GM21526 (cell line): ENCODE results near the gene KLHL21.

Experiments used
- ATAC-seq: cut with Tn5 transposase; IDR thresholded peaks from one replicate; pipeline ENCODE4 v1.9.1; 2021; ENCODE audit warnings: moderate library complexity; ENCODE audit not compliant: unreplicated experiment, low FRiP score

Gene KLHL21

DNA sequence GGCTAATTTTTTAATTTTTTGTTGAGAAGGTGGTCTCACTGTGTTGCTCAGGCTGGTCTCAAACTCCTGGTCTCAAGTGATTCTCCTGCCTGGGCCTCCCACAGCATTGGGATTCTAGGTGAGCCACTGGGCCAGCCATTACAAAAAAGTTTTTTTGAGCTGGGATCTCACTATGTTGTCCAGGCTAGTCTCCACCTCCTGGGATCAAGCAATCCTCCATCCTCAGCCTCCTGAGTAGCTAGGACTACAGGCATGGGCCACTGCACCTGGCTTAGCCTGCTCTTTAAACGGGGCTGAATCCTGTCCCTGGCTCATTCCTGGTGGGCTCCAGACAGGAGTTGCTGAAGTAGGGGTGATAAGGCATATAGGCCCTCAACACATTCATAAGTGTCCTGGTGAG lies 45.1 kb downstream of the KLHL21 start:
- no peak for ATAC-seq

DNA sequence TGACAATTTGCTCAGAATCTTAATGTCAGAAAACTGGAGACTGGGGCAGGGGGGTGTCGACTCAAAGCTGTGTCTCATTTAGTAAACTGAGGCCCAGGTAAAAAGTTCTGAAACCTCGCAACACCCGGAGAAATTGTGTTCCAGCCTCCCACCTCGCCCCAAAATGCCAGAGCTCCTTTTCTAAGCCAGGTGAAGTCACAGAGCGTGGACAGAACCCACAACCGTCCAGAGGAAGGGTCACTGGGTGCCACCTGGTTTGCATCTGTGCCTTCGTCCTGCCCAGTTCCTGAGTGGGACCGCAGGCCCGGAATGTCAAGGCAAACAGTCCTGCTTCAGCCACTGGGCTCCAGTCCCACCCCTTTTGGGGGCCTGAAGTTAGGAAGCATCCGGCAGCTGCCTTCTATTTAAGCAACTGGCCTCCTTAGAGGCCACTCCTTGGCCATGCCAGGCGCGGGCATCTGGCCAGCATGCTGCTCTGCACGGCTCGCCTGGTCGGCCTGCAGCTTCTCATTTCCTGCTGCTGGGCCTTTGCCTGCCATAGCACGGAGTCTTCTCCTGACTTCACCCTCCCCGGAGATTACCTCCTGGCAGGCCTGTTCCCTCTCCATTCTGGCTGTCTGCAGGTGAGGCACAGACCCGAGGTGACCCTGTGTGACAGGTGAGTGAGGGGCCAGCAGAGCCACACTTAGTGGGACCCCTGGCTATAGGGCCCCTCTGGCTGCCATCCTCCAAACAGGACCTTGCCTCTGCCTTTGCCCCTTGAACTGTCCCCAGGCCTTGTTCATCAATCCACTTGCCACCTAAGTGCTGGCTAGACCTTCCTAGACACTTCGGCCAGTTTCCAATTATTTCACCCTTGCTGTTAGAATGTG lies 47.5 kb downstream of the KLHL21 start, which contains the start of gene TAS1R1:
TSS of gene TAS1R1 (plus strand) at position 401 of the 872 bp plus-strand sequence. CDS start at position 468, 67 bp downstream.
- ATAC-seq: no peak

DNA sequence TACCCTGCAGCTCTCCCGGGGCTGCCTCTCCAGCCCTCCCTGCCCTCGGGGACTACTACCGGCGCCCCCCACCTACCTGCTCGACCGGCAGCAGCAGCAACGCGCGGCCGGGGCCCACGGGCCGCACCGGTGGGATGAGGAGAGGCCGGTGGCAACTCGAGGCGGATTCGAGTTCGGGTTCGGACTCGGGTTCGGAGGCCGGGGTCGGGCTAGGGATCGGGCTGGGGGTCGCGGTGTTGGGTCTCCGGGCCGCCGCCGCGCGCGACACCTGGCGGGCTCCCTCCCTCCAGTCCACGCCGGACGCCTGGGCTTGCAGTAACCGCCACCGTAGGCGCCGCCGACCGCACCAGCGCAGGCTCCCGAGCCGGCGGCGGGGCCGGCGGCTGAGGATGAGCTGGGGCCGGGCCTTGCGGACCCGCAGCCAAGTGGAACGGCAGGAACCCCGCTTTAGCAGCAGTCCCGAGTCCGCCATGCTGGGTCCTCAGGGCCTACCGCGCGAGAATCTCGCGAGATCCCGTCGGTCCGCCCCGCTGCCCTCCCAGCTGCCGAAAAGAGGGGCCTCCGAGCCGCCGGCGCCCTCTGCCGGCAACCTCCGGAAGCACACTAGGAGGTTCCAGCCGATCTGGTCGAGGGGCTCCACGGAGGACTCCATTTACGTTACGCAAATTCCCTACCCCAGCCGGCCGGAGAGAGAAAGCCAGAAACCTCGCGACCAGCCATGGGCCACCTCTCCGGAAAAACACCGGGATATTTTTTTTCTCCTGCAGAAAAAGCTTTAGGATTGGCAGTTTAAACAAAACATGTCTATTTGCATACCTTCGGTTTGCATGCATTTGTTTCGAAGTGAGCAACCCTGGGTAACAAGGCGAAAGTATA lies 48.4 kb downstream of the KLHL21 start, which contains the start of gene NOL9:
TSS of gene NOL9 (minus strand) at position 483 of the 876 bp plus-strand sequence. CDS start at position 472, 11 bp downstream.
- ATAC-seq: peak; percentile 89

DNA sequence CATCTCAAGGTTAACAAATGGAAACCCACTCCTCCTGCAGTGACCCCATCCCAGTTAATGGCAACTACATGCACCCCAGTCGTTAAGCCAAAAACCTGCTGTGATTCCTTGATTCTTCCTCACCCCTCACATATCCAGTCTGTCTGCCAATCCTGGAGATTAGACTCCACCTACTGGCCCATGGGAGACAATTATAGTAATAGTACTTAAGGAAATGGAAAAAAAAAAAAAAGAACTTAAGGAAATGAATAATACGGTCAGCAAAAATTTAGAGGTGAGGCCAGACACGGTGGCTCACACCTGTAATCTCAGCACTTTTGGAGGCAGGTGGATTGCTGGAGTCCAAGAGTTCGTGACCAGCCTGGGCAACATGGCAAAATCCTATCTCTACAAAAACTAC lies 55.4 kb downstream of the KLHL21 start:
- no peak for ATAC-seq

DNA sequence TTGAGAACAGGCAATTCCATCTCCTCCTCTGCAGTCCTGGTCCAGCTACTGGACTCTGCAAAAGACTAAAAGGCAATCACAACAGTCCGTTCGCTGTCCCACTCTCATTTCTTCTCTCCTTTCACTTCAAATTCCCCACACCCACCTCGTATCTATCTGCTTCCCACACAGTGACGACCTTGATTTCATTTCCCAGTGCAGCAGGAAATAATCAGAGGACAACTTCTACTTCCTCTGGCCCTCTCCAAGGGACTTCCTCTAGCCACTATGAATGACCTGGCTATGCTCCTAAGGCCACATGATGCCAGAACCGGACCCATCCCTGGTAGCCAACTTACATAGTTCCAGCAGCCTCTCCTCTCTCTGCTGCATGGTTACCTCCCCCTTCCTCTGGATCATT lies 56.3 kb downstream of the KLHL21 start:
- ATAC-seq: no peak

DNA sequence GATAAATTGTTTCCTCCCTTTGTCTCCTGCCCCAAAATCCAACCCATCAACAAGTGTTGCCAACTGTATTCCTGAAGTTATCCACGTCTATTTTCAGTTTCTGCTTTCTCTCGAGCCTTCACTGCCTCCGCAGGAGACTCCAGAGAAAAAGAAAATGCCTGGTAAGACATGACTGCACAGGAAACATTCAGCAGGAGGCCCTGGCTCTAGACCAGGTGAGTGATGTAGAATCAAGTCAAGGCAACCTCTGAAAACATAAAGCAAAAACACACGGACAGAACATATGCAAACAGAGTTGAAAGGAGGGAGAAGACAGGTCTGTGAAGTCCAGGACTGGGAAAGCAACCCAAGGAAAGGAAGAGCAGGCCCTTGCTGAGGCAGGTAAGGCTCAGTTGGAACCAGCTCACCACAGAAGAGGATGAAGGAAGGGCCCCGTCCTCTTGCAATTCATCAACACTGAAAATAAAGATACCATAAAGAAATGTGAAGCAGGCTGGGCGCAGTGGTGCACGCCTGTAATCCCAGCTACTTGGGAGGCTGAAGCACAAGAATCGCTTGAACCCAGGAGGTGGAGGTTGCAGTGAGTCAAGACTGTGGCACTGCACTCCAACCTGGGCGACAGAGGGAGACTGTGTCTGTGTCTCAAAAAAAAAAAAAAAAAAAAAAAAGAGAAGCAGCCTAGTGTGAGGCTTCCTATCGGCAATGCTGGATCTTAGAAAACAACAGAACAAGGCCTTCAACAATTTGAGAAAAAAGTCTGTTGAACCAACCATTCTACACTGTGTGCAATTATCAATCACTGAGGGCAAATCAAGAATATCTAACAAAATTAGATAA lies 57.2 kb downstream of the KLHL21 start:
- ATAC-seq: no peak

DNA sequence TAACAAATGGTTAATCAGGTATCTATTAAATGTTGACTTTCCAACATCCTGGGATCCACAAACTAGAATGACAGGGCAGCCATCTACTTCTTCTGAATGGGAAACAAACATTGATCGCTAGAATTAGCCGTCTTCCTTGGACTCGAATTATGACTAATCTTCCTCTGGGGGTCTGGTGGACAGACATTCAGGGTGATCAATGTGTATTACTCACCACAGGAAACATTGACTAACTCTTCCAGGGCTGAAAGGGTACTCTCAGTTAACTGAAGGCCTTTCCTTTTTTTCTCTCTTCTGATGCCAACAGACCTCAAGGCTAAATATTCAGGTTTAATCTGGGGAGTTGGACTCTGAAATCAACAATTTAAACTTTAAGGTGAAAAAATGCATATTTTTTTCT lies 57.8 kb downstream of the KLHL21 start:
- no peak for ATAC-seq
